K562 (cell line): Measurements from ENCODE around the gene FEN1. TPM values are rescaled to one million over a fixed set of nuclear protein-coding genes. Genes with fewer than 3 reads are reported as not detected.

Source experiments
- ATAC-seq: fragments of 200-7000 bp; cut with Tn5 transposase; 3 replicates; pipeline ENCODE4 v1.9.1; 2020; ENCODE audit warnings: moderate library complexity
- BruUV-seq: library from RNA; stranded (reverse); fragments of 400-500 nt; replicated peaks from 2 replicates; lab custom pipeline; 2021; lab: Mats Ljungman, UMichigan
- CTCF ChIA-PET: fragments of 300-600 bp; formaldehyde crosslinking; extraction: SDS; loops from one replicate; lab custom pipeline; 2021; ENCODE audit warnings: low intra/inter-chr PET ratio; lab: Yijun Ruan, JAX
- POLR2A ChIA-PET: fragments of 300-600, 350-650 bp; sonication (Branson Sonifier 250); formaldehyde crosslinking; extraction: SDS; loops from one replicate; lab custom pipeline; 2021; ENCODE audit warnings: antibody characterized with exemption, inconsistent platforms; lab: Yijun Ruan, JAX
- DNase-seq, 4 experiments: peaks; one replicate each; pipeline versions ENCODE4 v3.0.0 to v3.0.0-alpha.2; 2011 to 2018; ENCODE audit warnings: low spot score in 3 of 4, mixed read lengths in 3 of 4; ENCODE audit errors: extremely low read depth in 1 of 4
- FAIRE-seq: peaks from 2 replicates; lab custom pipeline; 2011; peaks lifted over from hg19 to GRCh38; lab: Jason Lieb, UNC
- H2AFZ ChIP-seq: 2 replicates; pipeline ENCODE4 v1.6.0; 2011; ENCODE audit warnings: low read depth, low read length, control low read depth, inconsistent platforms
- H3K27ac ChIP-seq: fragments of 200-600 bp; 3 replicates; pipeline ENCODE4 v1.8.0; 2011; ENCODE audit warnings: low read depth, mild to moderate bottlenecking, control low read depth, inconsistent platforms, low read length, moderate library complexity, mixed read lengths; ENCODE audit errors: extremely low read depth
- H3K27me3 ChIP-seq, 2 experiments: fragments of 300-600 bp in 1 of 2; 2 replicates in 1 of 2; 3 replicates in 1 of 2; pipeline versions ENCODE4 v1.6.0 to v1.8.0; 2011; ENCODE audit warnings: inconsistent platforms in 2 of 2, low read length in 2 of 2, mild to moderate bottlenecking in 1 of 2, mixed read lengths in 1 of 2, moderate library complexity in 1 of 2; ENCODE audit not compliant: control insufficient read depth in 2 of 2, insufficient read depth in 2 of 2
- H3K36me3 ChIP-seq: fragments of 300-600 bp; 3 replicates; pipeline ENCODE4 v1.8.0; 2011; ENCODE audit warnings: mild to moderate bottlenecking, low read length, inconsistent platforms; ENCODE audit not compliant: control insufficient read depth, insufficient read depth
- H3K4me1 ChIP-seq, 2 experiments: fragments of 200-600 bp in 1 of 2; replicated peaks in 1 of 2; 2 replicates in 1 of 2; 3 replicates in 1 of 2; pipeline versions ENCODE4 v1.5.1 to v1.8.0; 2011; ENCODE audit warnings: inconsistent platforms in 2 of 2, low read length in 2 of 2, mild to moderate bottlenecking in 1 of 2, mixed read lengths in 1 of 2, moderate library complexity in 1 of 2; ENCODE audit not compliant: control insufficient read depth in 2 of 2, insufficient read depth in 2 of 2
- H3K4me2 ChIP-seq: 2 replicates; pipeline ENCODE4 v1.6.1; 2011; ENCODE audit warnings: low read length, control low read depth, inconsistent platforms, mixed read lengths; ENCODE audit not compliant: insufficient read depth
- H3K4me3 ChIP-seq: fragments of 200-600 bp; sonication (generic), shearing (Covaris generic); 2 replicates; pipeline ENCODE4 v1.5.1; 2016; ENCODE audit warnings: control low read depth, inconsistent platforms
- H3K79me2 ChIP-seq: fragments of 200-600 bp; 3 replicates; pipeline ENCODE4 v1.8.0; 2011; ENCODE audit warnings: low read length, inconsistent platforms; ENCODE audit not compliant: control insufficient read depth, insufficient read depth
- H3K9ac ChIP-seq, 2 experiments: 2 replicates each; pipeline versions ENCODE4 v1.6.0 to v1.6.1; 2011; ENCODE audit warnings: low read depth in 2 of 2, low read length in 2 of 2, control low read depth in 1 of 2, inconsistent platforms in 1 of 2, mild to moderate bottlenecking in 1 of 2, mixed read lengths in 1 of 2; ENCODE audit not compliant: insufficient read depth in 1 of 2
- H3K9me1 ChIP-seq: one replicate; pipeline ENCODE4 v1.6.0; 2011; ENCODE audit warnings: inconsistent platforms, mild to moderate bottlenecking, low read length, moderate library complexity; ENCODE audit not compliant: control insufficient read depth, insufficient read depth
- H3K9me3 ChIP-seq: replicated peaks from 2 replicates; pipeline ENCODE4 v1.5.1; 2011; ENCODE audit warnings: low read depth, low read length, inconsistent platforms; ENCODE audit not compliant: control insufficient read depth, insufficient read depth
- H4K20me1 ChIP-seq: replicated peaks from 2 replicates; pipeline ENCODE4 v1.6.1; 2011; ENCODE audit warnings: low read length, inconsistent platforms, mixed read lengths; ENCODE audit not compliant: control insufficient read depth, insufficient read depth
- POLR2A ChIP-seq: fragments of 450-650 bp; conservative IDR thresholded peaks from 2 replicates; pipeline ENCODE4 v1.6.1; 2016
- POLR2G ChIP-seq: fragments of 200-400 bp; formaldehyde crosslinking; IDR thresholded peaks from 2 replicates; pipeline ENCODE4 v1.6.1; 2017; ENCODE audit warnings: low read depth, mild to moderate bottlenecking, antibody characterized with exemption, low read length, moderate library complexity
- RBFOX2 ChIP-seq: fragments of 200-400 bp; formaldehyde crosslinking; IDR thresholded peaks from 2 replicates; pipeline ENCODE4 v1.6.1; 2017; ENCODE audit warnings: low read depth, mild to moderate bottlenecking, low read length, moderate library complexity
- RBM22 ChIP-seq: fragments of 200-400 bp; formaldehyde crosslinking; IDR thresholded peaks from 2 replicates; pipeline ENCODE4 v1.6.1; 2018; ENCODE audit warnings: low read length, low read depth; ENCODE audit not compliant: poor library complexity, severe bottlenecking
- UBTF ChIP-seq, 2 experiments: IDR thresholded peaks; 2 replicates each; pipeline ENCODE4 v1.6.1; 2012; ENCODE audit warnings: improper control_type of control experiment in 2 of 2, low read depth in 2 of 2, low read length in 2 of 2, borderline replicate concordance in 1 of 2
- ZBTB49 ChIP-seq: sonication (generic); formaldehyde crosslinking; IDR thresholded peaks from 2 replicates; pipeline ENCODE4 v1.8.0; 2022; ENCODE audit warnings: missing genetic modification reagents, mild to moderate bottlenecking, borderline replicate concordance
- ZBTB8A ChIP-seq: fragments of 450-650 bp; IDR thresholded peaks from 2 replicates; pipeline ENCODE4 v1.6.1; 2018; ENCODE audit warnings: mild to moderate bottlenecking, moderate library complexity; ENCODE audit not compliant: partially characterized antibody
- ZSCAN32 ChIP-seq: fragments of 450-650 bp; formaldehyde crosslinking; IDR thresholded peaks from 2 replicates; pipeline ENCODE4 v1.4.0; 2020; ENCODE audit warnings: mild to moderate bottlenecking, moderate library complexity
- WGBS: fragments of 100-300 bp; shearing (Covaris generic); methylation state at CpG from one replicate; pipeline ENCODE4 v1.1.6; 2016; ENCODE audit warnings: low coverage, mixed read lengths; ENCODE audit not compliant: insufficient coverage; ENCODE audit errors: missing lambda C conversion rate; 5-methylcytosine and 5-hydroxymethylcytosine counted together
- in situ Hi-C: fragments of 300-500 bp; cut with MboI; formaldehyde crosslinking; loops from 4 replicates; pipeline ENCODE4 v1.15.0; 2018; ENCODE audit warnings: inconsistent platforms, mixed read lengths
- intact Hi-C: fragments of 100-400 bp; cut with micrococcal nuclease; formaldehyde crosslinking; loops from 2 replicates; pipeline ENCODE4 v1.14.2; 2022
- polyA plus RNA-seq, 8 experiments: library from polyadenylated mRNA; depleted of rRNA in 4 of 8; stranded (reverse) in 5 of 8; unstranded in 3 of 8; fragments of >200 nt; fragmentation: Nextera tagmentation in 2 of 8; fragmentation: Illumina TruSeq in 1 of 8; extraction: Ambion mirVana in 2 of 8; extraction: Trizol in 1 of 8; gene quantifications; 2 replicates each; pipeline versions ENCODE4 v1.2.1 to v1.2.3, GENCODE V29; 2011 to 2014; ENCODE audit warnings: inconsistent platforms in 1 of 8, missing spikeins in 1 of 8
- total RNA-seq, 7 experiments: library from RNA; depleted of rRNA in 6 of 7; stranded (reverse); fragments of >200 nt in 6 of 7; fragmentation: Illumina TruSeq in 2 of 7; extraction: Trizol in 2 of 7; gene quantifications; 2 replicates each; pipeline versions ENCODE4 v1.2.1 to v1.2.3, GENCODE V29; 2011 to 2021; ENCODE audit warnings: low replicate concordance in 1 of 7

FEN1 gene
- total and polyA plus RNA-seq, 9 of the 15 experiments (the other 6 are each of a cell fraction or from before 2014, with no cell fraction given): 58.1 to 156 (median 137) TPM

- no peak for DNase-seq
- H3K27me3 ChIP-seq: no peaks in the 10 kb centered on the region; a peak in 1 of 5 replicates
- ChIA-PET CTCF (no interaction called here), POLR2A (interaction anchor here (0.6 to 5.9 kb wide), 7 partner anchors 12 to 296 kb away, joined by 3 to 48 read pairs (median 3); partner anchors contain the start of genes BEST1, FEN1 and TMEM258)
- H3K27ac ChIP-seq: no peak overlapping the region
- 0 out of 4 replicates have a peak overlapping the region, but pooled peaks of 1 of the 2 experiments have one; percentile 40 for H3K9ac ChIP-seq
- no peaks in the 10 kb centered on the region for H4K20me1 ChIP-seq
- no peaks in the 10 kb centered on the region for H3K9me3 ChIP-seq
- H3K4me2 ChIP-seq: no peak overlapping the region
- BruUV-seq: no TSS peak
- H3K4me3 ChIP-seq: no peak overlapping the region
- 86% methylated on average over 8 of the region's 8 CpGs for WGBS
- TF ChIP-seq POLR2G (peak; percentile 47; the same call in 1 of the 2 replicates), ZBTB8A (no peak), RBM22 (peak; percentile 13), POLR2A (0 out of 2 replicates have a peak, but pooled peaks have one; percentile 2), ZBTB49 (CRISPR knock-in tag) (no peak), RBFOX2 (peak; percentile 38; the same call in 1 of the 2 replicates), UBTF (IDR thresholded peaks at IDR 0.05; ENCODE audit: borderline replicate concordance in 1 of 2, low read depth in 2 of 2, low read length in 2 of 2) (no peak), ZSCAN32 (CRISPR knock-in tag) (no peak)
- no peak for ATAC-seq
- no peaks in the 10 kb centered on the region for H3K9me1 ChIP-seq
- H2AFZ ChIP-seq: no peak overlapping the region
- peaks cover 24 to 35% of the 10 kb centered on the region in 2 experiments; a peak in 4 of 5 replicates for H3K4me1 ChIP-seq
- FAIRE-seq: no peak
- intact Hi-C loops (no loop called here), in situ Hi-C loops (no loop called here)
- H3K36me3 ChIP-seq: peaks cover 91% of the 10 kb centered on the region
- peaks cover 61% of the 10 kb centered on the region for H3K79me2 ChIP-seq
These were observed 18.0 kb downstream of the FEN1 start for GRCh38 chr11:61810671-61811175.
